Smooth muscle cell (in vitro differentiated cells): ENCODE measurements around the gene CARM1. TPM values are rescaled to one million over a fixed set of nuclear protein-coding genes. Genes with fewer than 3 reads are reported as not detected.

Experiments
- DNase-seq: peaks from one replicate; lab custom pipeline; 2025; ENCODE audit not compliant: unreplicated experiment; lab: John Stamatoyannopoulos, UW
- H2AFZ ChIP-seq: fragments of 200-600 bp; sonication (generic); 2 replicates; pipeline ENCODE4 v1.6.0; 2016; ENCODE audit warnings: antibody characterized with exemption, low read depth, mild to moderate bottlenecking
- H3F3A ChIP-seq: fragments of 200-600 bp; sonication (generic); 2 replicates; pipeline ENCODE4 v1.6.0; 2017; ENCODE audit warnings: antibody characterized with exemption, low read depth
- H3K27ac ChIP-seq: fragments of 200-600 bp; sonication (generic); 2 replicates; pipeline ENCODE4 v1.5.1; 2016; ENCODE audit warnings: low read depth, mild to moderate bottlenecking
- H3K27me3 ChIP-seq: fragments of 200-600 bp; sonication (generic); 2 replicates; pipeline ENCODE4 v1.6.1; 2016; ENCODE audit warnings: low read depth, mild to moderate bottlenecking
- H3K36me3 ChIP-seq: fragments of 200-600 bp; sonication (generic); 2 replicates; pipeline ENCODE4 v1.5.1; 2016; ENCODE audit warnings: low read depth
- H3K4me1 ChIP-seq: fragments of 200-600 bp; sonication (generic); 2 replicates; pipeline ENCODE4 v1.5.1; 2016; ENCODE audit warnings: low read depth
- H3K4me2 ChIP-seq: fragments of 200-600 bp; sonication (generic); 2 replicates; pipeline ENCODE4 v1.6.0; 2016; ENCODE audit warnings: mild to moderate bottlenecking
- H3K4me3 ChIP-seq: fragments of 200-600 bp; sonication (generic); 2 replicates; pipeline ENCODE4 v1.5.1; 2016; ENCODE audit warnings: mild to moderate bottlenecking
- H3K79me2 ChIP-seq: fragments of 200-600 bp; sonication (generic); 2 replicates; pipeline ENCODE4 v1.6.0; 2016; ENCODE audit warnings: low read depth, mild to moderate bottlenecking
- H3K9ac ChIP-seq: fragments of 200-600 bp; sonication (generic); 2 replicates; pipeline ENCODE4 v1.6.0; 2016; ENCODE audit warnings: low read depth
- H3K9me3 ChIP-seq: fragments of 200-600 bp; sonication (generic); replicated peaks from 2 replicates; pipeline ENCODE4 v1.5.1; 2016; ENCODE audit warnings: low read depth
- H4K20me1 ChIP-seq: fragments of 200-600 bp; sonication (generic); 2 replicates; pipeline ENCODE4 v1.6.0; 2016; ENCODE audit warnings: low read depth
- WGBS: methylation state at CpG from one replicate; pipeline ENCODE4 v1.1.7; 2016; ENCODE audit warnings: low lambda C conversion rate; 5-methylcytosine and 5-hydroxymethylcytosine counted together
- microRNA-seq: library from miRNA; unstranded; fragments of <30 nt; microRNA quantifications from one replicate; pipeline ENCODE4, GENCODE V29; 2016; ENCODE audit warnings: borderline number of aligned reads
- polyA plus RNA-seq: library from polyadenylated mRNA; unstranded; fragments of >200 nt; fragmentation: Nextera tagmentation; extraction: Ambion mirVana; gene quantifications from 2 replicates; pipeline ENCODE4 v1.2.1, GENCODE V29; 2016
- small RNA-seq: library from RNA; depleted of rRNA; stranded (forward); fragments of <200 nt; gene quantifications from one replicate; pipeline ENCODE3, GENCODE V24; 2014
- total RNA-seq: library from RNA; depleted of rRNA; stranded (reverse); fragments of >200 nt; gene quantifications from 2 replicates; pipeline ENCODE4 v1.2.3, GENCODE V29; 2014
- TF ChIP-seq, protein P1 (sequence below): fragments of 200-600 bp; sonication (generic); IDR thresholded peaks from 2 replicates; pipeline ENCODE4 v1.5.1; 2017; ENCODE audit warnings: borderline replicate concordance, mild to moderate bottlenecking, antibody characterized with exemption; ENCODE audit not compliant: insufficient read depth, poor library complexity, severe bottlenecking

CARM1 gene
- total and polyA plus RNA-seq, 2 experiments from 2014 or later, result 22.7 to 39.3 TPM

DNA sequence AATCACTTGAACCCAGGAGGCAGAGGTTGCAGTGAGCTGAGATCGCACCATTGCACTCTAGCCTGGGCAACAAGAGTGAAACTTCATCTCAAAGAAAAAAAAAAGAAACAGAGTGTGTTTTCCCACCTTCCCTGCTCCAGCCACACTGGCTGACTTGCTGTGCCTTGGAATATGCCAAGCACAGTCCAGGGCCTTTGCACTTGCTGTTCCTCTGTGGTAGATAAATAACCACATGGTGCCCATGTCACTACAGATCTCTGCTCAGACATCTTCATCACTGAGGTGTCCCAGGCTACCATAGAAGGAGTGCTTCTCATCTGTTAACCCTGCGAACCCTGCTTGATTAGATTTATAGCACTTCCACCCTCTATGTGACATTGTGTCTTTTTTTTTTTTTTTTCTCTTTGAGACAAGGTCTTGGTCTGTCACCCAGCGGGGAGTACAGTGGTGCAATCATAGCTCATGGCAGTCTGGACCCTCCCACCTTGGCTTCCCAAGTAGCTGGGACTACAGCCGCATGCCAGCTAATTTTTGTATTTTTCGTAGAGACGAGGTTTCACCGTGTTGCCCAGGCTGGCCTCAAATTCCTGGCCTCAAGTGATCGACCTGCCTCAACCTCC, 99.9 kb downstream of the CARM1 start:
- WGBS, result 97% methylated on average over 8 of the region's 8 CpGs
- H4K20me1 ChIP-seq, result peaks cover 96% of the 10 kb centered on the region

More for the DNA sequence above, 99.9 kb downstream of the CARM1 start:
- Histone ChIP-seq H3K4me2 (no peak overlapping the region), H2AFZ (no peak overlapping the region), H3K27ac (no peak overlapping the region), H3K4me1 (peaks cover 5% of the 10 kb centered on the region), H3F3A (peaks cover 2% of the 10 kb centered on the region), H3K4me3 (no peak overlapping the region), H3K9me3 (no peaks in the 10 kb centered on the region), H3K27me3 (no peaks in the 10 kb centered on the region), H3K36me3 (no peaks in the 10 kb centered on the region), H3K9ac (no peak overlapping the region), H3K79me2 (peaks cover 98% of the 10 kb centered on the region)
- DNase-seq, result no peak
- TF ChIP-seq, protein P1, sequence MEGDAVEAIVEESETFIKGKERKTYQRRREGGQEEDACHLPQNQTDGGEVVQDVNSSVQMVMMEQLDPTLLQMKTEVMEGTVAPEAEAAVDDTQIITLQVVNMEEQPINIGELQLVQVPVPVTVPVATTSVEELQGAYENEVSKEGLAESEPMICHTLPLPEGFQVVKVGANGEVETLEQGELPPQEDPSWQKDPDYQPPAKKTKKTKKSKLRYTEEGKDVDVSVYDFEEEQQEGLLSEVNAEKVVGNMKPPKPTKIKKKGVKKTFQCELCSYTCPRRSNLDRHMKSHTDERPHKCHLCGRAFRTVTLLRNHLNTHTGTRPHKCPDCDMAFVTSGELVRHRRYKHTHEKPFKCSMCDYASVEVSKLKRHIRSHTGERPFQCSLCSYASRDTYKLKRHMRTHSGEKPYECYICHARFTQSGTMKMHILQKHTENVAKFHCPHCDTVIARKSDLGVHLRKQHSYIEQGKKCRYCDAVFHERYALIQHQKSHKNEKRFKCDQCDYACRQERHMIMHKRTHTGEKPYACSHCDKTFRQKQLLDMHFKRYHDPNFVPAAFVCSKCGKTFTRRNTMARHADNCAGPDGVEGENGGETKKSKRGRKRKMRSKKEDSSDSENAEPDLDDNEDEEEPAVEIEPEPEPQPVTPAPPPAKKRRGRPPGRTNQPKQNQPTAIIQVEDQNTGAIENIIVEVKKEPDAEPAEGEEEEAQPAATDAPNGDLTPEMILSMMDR, result no peak

Small RNA genes lying within 50 kb of the gene (microRNA-seq; reads per million reads assigned to microRNA genes)
- not detected for gene MIR6793

Small RNA genes lying within 50 kb of the gene (small RNA-seq; reads per million reads assigned to genes)
- 0.08 reads per million for gene MIR6793

Other genes with a start within 250 kb of the CARM1 start
- gene SLC44A2, start 246.0 kb upstream of the CARM1 start, total RNA-seq, result 59.7 and 79.5 TPM in 2 replicates
- 123 and 156 TPM in 2 replicates for gene SLC44A2, start 246.0 kb upstream of the CARM1 start, polyA plus RNA-seq
- gene ILF3, start 217.2 kb upstream of the CARM1 start, total RNA-seq, result 78.0 and 125 TPM in 2 replicates
- gene ILF3, start 217.2 kb upstream of the CARM1 start, polyA plus RNA-seq, result 108 and 118 TPM in 2 replicates
- 13.3 and 16.0 TPM in 2 replicates for gene QTRT1, start 170.1 kb upstream of the CARM1 start, total RNA-seq
- gene QTRT1, start 170.1 kb upstream of the CARM1 start, polyA plus RNA-seq, result 42.3 and 49.4 TPM in 2 replicates
- 46.4 and 65.1 TPM in 2 replicates for gene DNM2, start 153.5 kb upstream of the CARM1 start, total RNA-seq
- gene DNM2, start 153.5 kb upstream of the CARM1 start, polyA plus RNA-seq, result 93.2 and 111 TPM in 2 replicates
- gene TMED1, start 35.3 kb upstream of the CARM1 start, total RNA-seq, result 30.7 and 44.4 TPM in 2 replicates
- 99.9 and 107 TPM in 2 replicates for gene TMED1, start 35.3 kb upstream of the CARM1 start, polyA plus RNA-seq
- 0.13 TPM in 1 of 2 replicates, not detected in the other for gene C19orf38, start 23.1 kb upstream of the CARM1 start, total RNA-seq
- gene C19orf38, start 23.1 kb upstream of the CARM1 start, polyA plus RNA-seq, result 0.79 and 1.5 TPM in 2 replicates
- gene YIPF2, start 57.1 kb downstream of the CARM1 start, total RNA-seq, result 89.3 and 106 TPM in 2 replicates
- 89.8 and 90.6 TPM in 2 replicates for gene YIPF2, start 57.1 kb downstream of the CARM1 start, polyA plus RNA-seq
- 14.7 and 16.8 TPM in 2 replicates for gene TIMM29, start 57.3 kb downstream of the CARM1 start, total RNA-seq
- gene TIMM29, start 57.3 kb downstream of the CARM1 start, polyA plus RNA-seq, result 14.9 and 25.8 TPM in 2 replicates
- gene SMARCA4, start 89.5 kb downstream of the CARM1 start, total RNA-seq, result 39.0 and 59.6 TPM in 2 replicates
- 100 and 120 TPM in 2 replicates for gene SMARCA4, start 89.5 kb downstream of the CARM1 start, polyA plus RNA-seq
- gene LDLR, start 217.9 kb downstream of the CARM1 start, total RNA-seq, result 115 and 138 TPM in 2 replicates
- gene LDLR, start 217.9 kb downstream of the CARM1 start, polyA plus RNA-seq, result 136 and 164 TPM in 2 replicates